Uterus (tissue), 4 donors: Measurements from ENCODE around the gene STX18. TPM values are rescaled to one million over a fixed set of nuclear protein-coding genes. Genes with fewer than 3 reads are reported as not detected.
"Not testable (repeated sequence)": the region's sequence is repeated elsewhere in the genome, so short reads cannot be mapped to it uniquely, and the experiment has no call there.

Source experiments
- DNase-seq, 2 donors: peaks; one replicate each; pipeline ENCODE4 v3.0.0-alpha.2; 2019 to 2020
- H3K27ac ChIP-seq, 2 donors: fragments of 200-600 bp; sonication (generic); 1 replicate in 1 of 2; 2 replicates in 1 of 2; pipeline ENCODE4 v1.5.1; 2016 to 2018
- H3K27me3 ChIP-seq, 2 donors: fragments of 200-600 bp; sonication (generic); one replicate each; pipeline ENCODE4 v1.5.1; 2018 to 2019; ENCODE audit warnings: control low read depth in 1 of 2
- H3K36me3 ChIP-seq, 2 donors: fragments of 200-600 bp; sonication (generic); one replicate each; pipeline ENCODE4 v1.5.1; 2019; ENCODE audit warnings: control low read depth in 1 of 2
- H3K4me1 ChIP-seq, 2 donors: fragments of 200-600 bp; sonication (generic); one replicate each; pipeline ENCODE4 v1.5.1; 2018 to 2019; ENCODE audit warnings: control low read depth in 1 of 2
- H3K4me3 ChIP-seq, 2 donors: fragments of 200-600 bp; sonication (generic); 1 replicate in 1 of 2; 2 replicates in 1 of 2; pipeline ENCODE4 v1.5.1; 2018 to 2019; ENCODE audit warnings: mild to moderate bottlenecking in 1 of 2
- H3K9me3 ChIP-seq, 2 donors: fragments of 200-600 bp; sonication (generic); one replicate each; pipeline ENCODE4 v1.5.1; 2019; ENCODE audit warnings: control low read depth in 1 of 2
- CTCF ChIP-seq, 4 experiments: fragments of 200-600 bp in 2 of 4; fragments of 450-650 bp in 2 of 4; sonication (generic) in 2 of 4; IDR thresholded peaks; one replicate each; pipeline ENCODE4 v1.5.1; 2016 to 2019; ENCODE audit warnings: antibody characterized with exemption in 4 of 4, mild to moderate bottlenecking in 2 of 4, moderate library complexity in 1 of 4
- POLR2A ChIP-seq, 2 donors: fragments of 450-650 bp; IDR thresholded peaks; one replicate each; pipeline ENCODE4 v1.6.1; 2016; ENCODE audit warnings: antibody characterized with exemption in 2 of 2, mild to moderate bottlenecking in 1 of 2, moderate library complexity in 1 of 2
- intact Hi-C: fragments of 100-400 bp; cut with DNase I; formaldehyde crosslinking; loops from one replicate; pipeline ENCODE4 v1.15.1; 2023; ENCODE audit warnings: low total_unique reads
- total RNA-seq, 4 donors: library from RNA; depleted of rRNA in 3 of 4; stranded (reverse); fragments of >200 nt in 3 of 4; gene quantifications; one replicate each; pipeline versions ENCODE4 v1.1.0 to v1.2.4, GENCODE V29; 2014 to 2023
- donor health status: DM: yes; HTN: yes; CAD: no.

Gene STX18
- total RNA-seq, 4 donors from 2014 or later: 6.4 to 62.5 (median 28.9) TPM

DNA sequence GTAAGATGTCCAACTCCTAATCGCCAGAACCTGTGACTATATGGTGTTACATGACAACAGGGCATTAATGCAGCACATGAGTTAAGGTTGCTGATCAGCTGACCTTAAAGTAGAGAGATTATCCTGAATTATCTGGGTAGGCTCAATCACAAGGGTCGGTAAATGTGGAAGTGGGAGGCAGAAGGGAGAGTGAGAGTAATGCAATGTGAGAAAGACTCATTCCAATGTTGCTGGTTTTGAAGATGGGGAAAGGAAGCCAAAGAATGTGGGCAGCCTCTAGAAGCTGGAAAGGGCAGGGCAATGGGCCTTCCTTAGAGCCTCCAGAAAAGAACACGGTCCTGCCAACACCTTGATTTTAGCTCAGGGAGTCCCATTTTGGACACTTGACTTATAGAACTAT lies 67.4 kb downstream of the STX18 start:
- DNase-seq: no peak

GRCh38 chr4:4472344-4472958 lies 69.4 kb downstream of the STX18 start:
- H3K27ac ChIP-seq: peak overlapping the region in 1 of 2 donors; percentile 65
- TF ChIP-seq CTCF (IDR thresholded peaks at IDR 0.05) (no peak), POLR2A (IDR thresholded peaks at IDR 0.05) (no peak)

More for the DNA sequence above, 67.4 kb downstream of the STX18 start:
- no peaks in the 10 kb centered on the region for H3K27me3 ChIP-seq
- intact Hi-C loops: no loop called here
- no peaks in the 10 kb centered on the region for H3K4me1 ChIP-seq
- H3K36me3 ChIP-seq: no peaks in the 10 kb centered on the region
- H3K4me3 ChIP-seq: no peak overlapping the region
- peak overlapping the region; percentile 15 to 65 for H3K27ac ChIP-seq
- no peak for TF ChIP-seq CTCF (IDR thresholded peaks at IDR 0.05)
- no peak for TF ChIP-seq POLR2A (IDR thresholded peaks at IDR 0.05)
- no peaks in the 10 kb centered on the region for H3K9me3 ChIP-seq

DNA sequence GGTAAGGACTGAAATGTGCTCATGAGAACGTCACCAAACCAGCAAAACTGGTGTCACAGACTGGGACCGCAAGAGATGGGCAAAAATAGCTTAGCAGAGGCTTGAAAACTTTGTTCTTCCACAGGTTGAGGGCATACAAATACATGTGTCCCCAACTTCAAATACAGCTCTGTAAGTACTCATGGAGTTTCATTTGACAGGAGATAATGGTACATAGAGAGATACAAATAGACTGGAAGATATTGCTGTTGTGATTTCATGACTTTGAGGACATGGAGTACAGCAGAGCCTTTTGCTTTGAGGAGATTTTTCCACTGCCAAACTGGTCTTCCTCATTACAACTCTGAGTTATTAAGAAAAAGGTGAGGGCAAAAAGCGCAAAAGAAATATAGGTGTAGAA lies 70.7 kb downstream of the STX18 start:
- no peaks in the 10 kb centered on the region for H3K4me1 ChIP-seq
- H3K27me3 ChIP-seq: no peaks in the 10 kb centered on the region
- no peak overlapping the region for H3K27ac ChIP-seq
- TF ChIP-seq POLR2A (IDR thresholded peaks at IDR 0.05) (no peak), CTCF (IDR thresholded peaks at IDR 0.05) (no peak)
- H3K36me3 ChIP-seq: no peaks in the 10 kb centered on the region
- H3K4me3 ChIP-seq: no peak overlapping the region
- no peak for DNase-seq
- H3K9me3 ChIP-seq: no peaks in the 10 kb centered on the region
- intact Hi-C loops: no loop called here

More at GRCh38 chr4:4472344-4472958, 69.4 kb downstream of the STX18 start:
- Histone ChIP-seq H3K4me3 (no peak overlapping the region), H3K4me1 (no peaks in the 10 kb centered on the region), H3K27me3 (no peaks in the 10 kb centered on the region), H3K9me3 (no peaks in the 10 kb centered on the region), H3K36me3 (no peaks in the 10 kb centered on the region)
- no peak for DNase-seq
- intact Hi-C loops: no loop called here

- H3K4me3 ChIP-seq: no peak overlapping the region
- H3K27me3 ChIP-seq: no peaks in the 10 kb centered on the region
- H3K9me3 ChIP-seq: no peaks in the 10 kb centered on the region
- TF ChIP-seq POLR2A (IDR thresholded peaks at IDR 0.05) (no peak), CTCF (IDR thresholded peaks at IDR 0.05) (no peak)
- H3K36me3 ChIP-seq: no peaks in the 10 kb centered on the region
- DNase-seq: no peak
- no peak overlapping the region for H3K27ac ChIP-seq
- intact Hi-C loops: no loop called here
- H3K4me1 ChIP-seq: no peaks in the 10 kb centered on the region
Observed at GRCh38 chr4:4470208-4470607, 71.6 kb downstream of the STX18 start.

DNA sequence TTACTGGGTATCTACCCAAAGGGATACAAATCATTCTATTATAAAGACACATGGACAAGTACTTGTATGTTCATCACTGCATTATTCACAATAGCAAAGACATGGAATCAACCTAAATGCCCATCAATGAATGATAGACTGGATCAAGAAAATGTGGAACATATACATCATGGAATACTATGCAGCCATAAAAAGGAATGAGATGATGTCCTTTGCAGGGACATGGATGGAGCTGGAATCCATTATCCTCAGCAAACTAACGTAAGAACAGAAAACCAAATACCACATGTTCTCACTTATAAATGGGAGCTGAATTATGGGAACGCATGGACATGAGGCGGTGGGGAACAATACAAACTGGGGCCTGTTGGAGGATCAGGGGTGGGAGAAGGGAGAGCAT lies 76.6 kb downstream of the STX18 start:
- H3K36me3 ChIP-seq, DNase-seq, H3K4me1 ChIP-seq: not testable (repeated sequence)

GRCh38 chr4:4462970-4463369 lies 78.9 kb downstream of the STX18 start:
- Histone ChIP-seq H3K9me3 (no peaks in the 10 kb centered on the region), H3K4me1 (no peaks in the 10 kb centered on the region), H3K36me3 (no peaks in the 10 kb centered on the region), H3K27ac (no peak overlapping the region), H3K4me3 (no peak overlapping the region), H3K27me3 (no peaks in the 10 kb centered on the region)
- intact Hi-C loops: no loop called here
- no peak for TF ChIP-seq POLR2A (IDR thresholded peaks at IDR 0.05)
- TF ChIP-seq CTCF (IDR thresholded peaks at IDR 0.05): no peak
- DNase-seq: no peak

More for the DNA sequence above, 76.6 kb downstream of the STX18 start:
- H3K27me3 ChIP-seq, H3K9me3 ChIP-seq, intact Hi-C loops, H3K4me3 ChIP-seq, H3K27ac ChIP-seq: not testable (repeated sequence)
